K562 (cell line): ENCODE data around the gene BAHD1. TPM values are rescaled to one million over a fixed set of nuclear protein-coding genes. Genes with fewer than 3 reads are reported as not detected.
A peak's percentile ranks its signal among the peaks of the same experiment; 100 is the strongest.

Experiments used
- ATAC-seq: fragments of 200-7000 bp; cut with Tn5 transposase; 3 replicates; pipeline ENCODE4 v1.9.1; 2020; ENCODE audit warnings: moderate library complexity
- BruUV-seq: library from RNA; stranded (reverse); fragments of 400-500 nt; replicated peaks from 2 replicates; lab custom pipeline; 2021; lab: Mats Ljungman, UMichigan
- CTCF ChIA-PET: fragments of 300-600 bp; formaldehyde crosslinking; extraction: SDS; loops from one replicate; lab custom pipeline; 2021; ENCODE audit warnings: low intra/inter-chr PET ratio; lab: Yijun Ruan, JAX
- POLR2A ChIA-PET: fragments of 300-600, 350-650 bp; sonication (Branson Sonifier 250); formaldehyde crosslinking; extraction: SDS; loops from one replicate; lab custom pipeline; 2021; ENCODE audit warnings: antibody characterized with exemption, inconsistent platforms; lab: Yijun Ruan, JAX
- DNase-seq, 4 experiments: peaks; one replicate each; pipeline versions ENCODE4 v3.0.0 to v3.0.0-alpha.2; 2011 to 2018; ENCODE audit warnings: low spot score in 3 of 4, mixed read lengths in 3 of 4; ENCODE audit errors: extremely low read depth in 1 of 4
- FAIRE-seq: peaks from 2 replicates; lab custom pipeline; 2011; peaks lifted over from hg19 to GRCh38; lab: Jason Lieb, UNC
- H2AFZ ChIP-seq: 2 replicates; pipeline ENCODE4 v1.6.0; 2011; ENCODE audit warnings: low read depth, low read length, control low read depth, inconsistent platforms
- H3K27ac ChIP-seq: fragments of 200-600 bp; 3 replicates; pipeline ENCODE4 v1.8.0; 2011; ENCODE audit warnings: low read depth, mild to moderate bottlenecking, control low read depth, inconsistent platforms, low read length, moderate library complexity, mixed read lengths; ENCODE audit errors: extremely low read depth
- H3K27me3 ChIP-seq, 2 experiments: fragments of 300-600 bp in 1 of 2; 2 replicates in 1 of 2; 3 replicates in 1 of 2; pipeline versions ENCODE4 v1.6.0 to v1.8.0; 2011; ENCODE audit warnings: inconsistent platforms in 2 of 2, low read length in 2 of 2, mild to moderate bottlenecking in 1 of 2, mixed read lengths in 1 of 2, moderate library complexity in 1 of 2; ENCODE audit not compliant: control insufficient read depth in 2 of 2, insufficient read depth in 2 of 2
- H3K36me3 ChIP-seq: fragments of 300-600 bp; 3 replicates; pipeline ENCODE4 v1.8.0; 2011; ENCODE audit warnings: mild to moderate bottlenecking, low read length, inconsistent platforms; ENCODE audit not compliant: control insufficient read depth, insufficient read depth
- H3K4me1 ChIP-seq, 2 experiments: fragments of 200-600 bp in 1 of 2; replicated peaks in 1 of 2; 2 replicates in 1 of 2; 3 replicates in 1 of 2; pipeline versions ENCODE4 v1.5.1 to v1.8.0; 2011; ENCODE audit warnings: inconsistent platforms in 2 of 2, low read length in 2 of 2, mild to moderate bottlenecking in 1 of 2, mixed read lengths in 1 of 2, moderate library complexity in 1 of 2; ENCODE audit not compliant: control insufficient read depth in 2 of 2, insufficient read depth in 2 of 2
- H3K4me2 ChIP-seq: 2 replicates; pipeline ENCODE4 v1.6.1; 2011; ENCODE audit warnings: low read length, control low read depth, inconsistent platforms, mixed read lengths; ENCODE audit not compliant: insufficient read depth
- H3K4me3 ChIP-seq: fragments of 200-600 bp; sonication (generic), shearing (Covaris generic); 2 replicates; pipeline ENCODE4 v1.5.1; 2016; ENCODE audit warnings: control low read depth, inconsistent platforms
- H3K79me2 ChIP-seq: fragments of 200-600 bp; 3 replicates; pipeline ENCODE4 v1.8.0; 2011; ENCODE audit warnings: low read length, inconsistent platforms; ENCODE audit not compliant: control insufficient read depth, insufficient read depth
- H3K9ac ChIP-seq, 2 experiments: 2 replicates each; pipeline versions ENCODE4 v1.6.0 to v1.6.1; 2011; ENCODE audit warnings: low read depth in 2 of 2, low read length in 2 of 2, control low read depth in 1 of 2, inconsistent platforms in 1 of 2, mild to moderate bottlenecking in 1 of 2, mixed read lengths in 1 of 2; ENCODE audit not compliant: insufficient read depth in 1 of 2
- H3K9me1 ChIP-seq: one replicate; pipeline ENCODE4 v1.6.0; 2011; ENCODE audit warnings: inconsistent platforms, mild to moderate bottlenecking, low read length, moderate library complexity; ENCODE audit not compliant: control insufficient read depth, insufficient read depth
- H3K9me3 ChIP-seq: replicated peaks from 2 replicates; pipeline ENCODE4 v1.5.1; 2011; ENCODE audit warnings: low read depth, low read length, inconsistent platforms; ENCODE audit not compliant: control insufficient read depth, insufficient read depth
- H4K20me1 ChIP-seq: replicated peaks from 2 replicates; pipeline ENCODE4 v1.6.1; 2011; ENCODE audit warnings: low read length, inconsistent platforms, mixed read lengths; ENCODE audit not compliant: control insufficient read depth, insufficient read depth
- HDAC1 ChIP-seq, 2 experiments: fragments of 450-650 bp; IDR thresholded peaks; 2 replicates each; pipeline ENCODE4 v1.6.1; 2016 to 2017; ENCODE audit warnings: inconsistent platforms in 1 of 2, mild to moderate bottlenecking in 1 of 2, moderate library complexity in 1 of 2
- HLTF ChIP-seq: fragments of 450-650 bp; IDR thresholded peaks from 2 replicates; pipeline ENCODE4 v1.6.1; 2016
- HNRNPH1 ChIP-seq: fragments of 200-400 bp; formaldehyde crosslinking; optimal IDR thresholded peaks from 2 replicates; pipeline ENCODE3; 2017; ENCODE audit warnings: low read depth, mild to moderate bottlenecking, low read length, moderate library complexity
- MIER1 ChIP-seq: fragments of 450-650 bp; IDR thresholded peaks from 2 replicates; pipeline ENCODE4 v1.6.1; 2016; ENCODE audit warnings: antibody characterized with exemption, mild to moderate bottlenecking, low read depth
- NFE2L1 ChIP-seq: fragments of 450-650 bp; IDR thresholded peaks from 2 replicates; pipeline ENCODE4 v1.6.1; 2016; ENCODE audit warnings: missing genetic modification characterization, low read depth, mild to moderate bottlenecking, missing compliant biosample characterization, moderate library complexity, borderline replicate concordance
- PBX2 ChIP-seq, 2 experiments: IDR thresholded peaks in 1 of 2; conservative IDR thresholded peaks in 1 of 2; 2 replicates each; pipeline ENCODE4 v1.6.1; 2016; ENCODE audit warnings: low read depth in 2 of 2, mild to moderate bottlenecking in 1 of 2, missing compliant biosample characterization in 1 of 2, missing genetic modification characterization in 1 of 2, moderate library complexity in 1 of 2
- TGIF2 ChIP-seq: sonication (generic); formaldehyde crosslinking; IDR thresholded peaks from 2 replicates; pipeline ENCODE4 v1.8.1; 2022; ENCODE audit warnings: mild to moderate bottlenecking, missing genetic modification reagents, moderate library complexity
- ZBTB17 ChIP-seq: fragments of 450-650 bp; formaldehyde crosslinking; IDR thresholded peaks from 2 replicates; pipeline ENCODE4 v1.4.0; 2020; ENCODE audit warnings: mild to moderate bottlenecking
- ZNF668 ChIP-seq: fragments of 250-450 bp; sonication (Bioruptor Pico); IDR thresholded peaks from 2 replicates; pipeline ENCODE4 v1.8.0; 2022; ENCODE audit warnings: mild to moderate bottlenecking, inconsistent platforms
- WGBS: fragments of 100-300 bp; shearing (Covaris generic); methylation state at CpG from one replicate; pipeline ENCODE4 v1.1.6; 2016; ENCODE audit warnings: low coverage, mixed read lengths; ENCODE audit not compliant: insufficient coverage; ENCODE audit errors: missing lambda C conversion rate; 5-methylcytosine and 5-hydroxymethylcytosine counted together
- in situ Hi-C: fragments of 300-500 bp; cut with MboI; formaldehyde crosslinking; loops from 4 replicates; pipeline ENCODE4 v1.15.0; 2018; ENCODE audit warnings: inconsistent platforms, mixed read lengths
- intact Hi-C: fragments of 100-400 bp; cut with micrococcal nuclease; formaldehyde crosslinking; loops from 2 replicates; pipeline ENCODE4 v1.14.2; 2022
- polyA plus RNA-seq, 8 experiments: library from polyadenylated mRNA; depleted of rRNA in 4 of 8; stranded (reverse) in 5 of 8; unstranded in 3 of 8; fragments of >200 nt; fragmentation: Nextera tagmentation in 2 of 8; fragmentation: Illumina TruSeq in 1 of 8; extraction: Ambion mirVana in 2 of 8; extraction: Trizol in 1 of 8; gene quantifications; 2 replicates each; pipeline versions ENCODE4 v1.2.1 to v1.2.3, GENCODE V29; 2011 to 2014; ENCODE audit warnings: inconsistent platforms in 1 of 8, missing spikeins in 1 of 8
- total RNA-seq, 7 experiments: library from RNA; depleted of rRNA in 6 of 7; stranded (reverse); fragments of >200 nt in 6 of 7; fragmentation: Illumina TruSeq in 2 of 7; extraction: Trizol in 2 of 7; gene quantifications; 2 replicates each; pipeline versions ENCODE4 v1.2.1 to v1.2.3, GENCODE V29; 2011 to 2021; ENCODE audit warnings: low replicate concordance in 1 of 7
- TF ChIP-seq, protein P1 (sequence below): fragments of 450-650 bp; IDR thresholded peaks from 2 replicates; pipeline ENCODE4 v1.6.1; 2016; ENCODE audit warnings: mild to moderate bottlenecking
- TF ChIP-seq, protein P2 (sequence below): fragments of 450-650 bp; IDR thresholded peaks from 2 replicates; pipeline ENCODE4 v1.6.1; 2016; ENCODE audit warnings: low read depth, mild to moderate bottlenecking, moderate library complexity
- TF ChIP-seq, protein P3 (sequence below): fragments of 450-650 bp; IDR thresholded peaks from 2 replicates; pipeline ENCODE4 v1.6.1; 2018; ENCODE audit not compliant: partially characterized antibody

The BAHD1 gene
- total and polyA plus RNA-seq, 9 of the 15 experiments (the other 6 are each of a cell fraction or from before 2014, with no cell fraction given), result 0.55 to 38.5 (median 11.5) TPM

DNA sequence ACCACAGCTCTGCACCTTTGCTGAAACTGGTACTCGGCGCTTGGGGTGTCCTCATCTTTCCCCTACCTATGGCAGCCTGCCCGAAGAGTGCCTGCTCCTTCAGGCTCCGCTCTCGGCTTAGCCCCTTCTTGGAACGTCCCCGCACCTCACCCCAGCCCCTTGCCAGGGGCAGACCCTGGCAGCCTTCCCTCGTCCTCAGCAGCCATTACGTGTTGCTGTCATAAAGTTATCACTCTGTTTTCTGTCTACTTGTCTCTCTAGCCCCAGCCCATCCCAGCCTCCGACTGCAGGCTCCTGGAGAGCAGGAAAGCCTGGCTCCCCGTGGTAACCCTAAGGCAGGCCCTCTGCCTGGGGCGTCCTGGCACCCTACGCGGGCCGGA, 5.1 kb upstream of the BAHD1 start:
- CTCF ChIA-PET, result no interaction called here
- intact Hi-C loops, result no loop called here
- TF ChIP-seq HLTF, result no peak
- TF ChIP-seq, protein P1, sequence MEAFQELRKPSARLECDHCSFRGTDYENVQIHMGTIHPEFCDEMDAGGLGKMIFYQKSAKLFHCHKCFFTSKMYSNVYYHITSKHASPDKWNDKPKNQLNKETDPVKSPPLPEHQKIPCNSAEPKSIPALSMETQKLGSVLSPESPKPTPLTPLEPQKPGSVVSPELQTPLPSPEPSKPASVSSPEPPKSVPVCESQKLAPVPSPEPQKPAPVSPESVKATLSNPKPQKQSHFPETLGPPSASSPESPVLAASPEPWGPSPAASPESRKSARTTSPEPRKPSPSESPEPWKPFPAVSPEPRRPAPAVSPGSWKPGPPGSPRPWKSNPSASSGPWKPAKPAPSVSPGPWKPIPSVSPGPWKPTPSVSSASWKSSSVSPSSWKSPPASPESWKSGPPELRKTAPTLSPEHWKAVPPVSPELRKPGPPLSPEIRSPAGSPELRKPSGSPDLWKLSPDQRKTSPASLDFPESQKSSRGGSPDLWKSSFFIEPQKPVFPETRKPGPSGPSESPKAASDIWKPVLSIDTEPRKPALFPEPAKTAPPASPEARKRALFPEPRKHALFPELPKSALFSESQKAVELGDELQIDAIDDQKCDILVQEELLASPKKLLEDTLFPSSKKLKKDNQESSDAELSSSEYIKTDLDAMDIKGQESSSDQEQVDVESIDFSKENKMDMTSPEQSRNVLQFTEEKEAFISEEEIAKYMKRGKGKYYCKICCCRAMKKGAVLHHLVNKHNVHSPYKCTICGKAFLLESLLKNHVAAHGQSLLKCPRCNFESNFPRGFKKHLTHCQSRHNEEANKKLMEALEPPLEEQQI, result no peak
- TF ChIP-seq, protein P2, sequence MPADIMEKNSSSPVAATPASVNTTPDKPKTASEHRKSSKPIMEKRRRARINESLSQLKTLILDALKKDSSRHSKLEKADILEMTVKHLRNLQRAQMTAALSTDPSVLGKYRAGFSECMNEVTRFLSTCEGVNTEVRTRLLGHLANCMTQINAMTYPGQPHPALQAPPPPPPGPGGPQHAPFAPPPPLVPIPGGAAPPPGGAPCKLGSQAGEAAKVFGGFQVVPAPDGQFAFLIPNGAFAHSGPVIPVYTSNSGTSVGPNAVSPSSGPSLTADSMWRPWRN, result no peak
- no peak for TF ChIP-seq ZBTB17
- TF ChIP-seq HDAC1 (IDR thresholded peaks at IDR 0.05), result no peak
- TF ChIP-seq HNRNPH1, result no peak
- no peak for TF ChIP-seq NFE2L1 (tag)
- no peak for TF ChIP-seq MIER1
- no peak for TF ChIP-seq TGIF2 (CRISPR knock-in tag)
- TF ChIP-seq, protein P3, sequence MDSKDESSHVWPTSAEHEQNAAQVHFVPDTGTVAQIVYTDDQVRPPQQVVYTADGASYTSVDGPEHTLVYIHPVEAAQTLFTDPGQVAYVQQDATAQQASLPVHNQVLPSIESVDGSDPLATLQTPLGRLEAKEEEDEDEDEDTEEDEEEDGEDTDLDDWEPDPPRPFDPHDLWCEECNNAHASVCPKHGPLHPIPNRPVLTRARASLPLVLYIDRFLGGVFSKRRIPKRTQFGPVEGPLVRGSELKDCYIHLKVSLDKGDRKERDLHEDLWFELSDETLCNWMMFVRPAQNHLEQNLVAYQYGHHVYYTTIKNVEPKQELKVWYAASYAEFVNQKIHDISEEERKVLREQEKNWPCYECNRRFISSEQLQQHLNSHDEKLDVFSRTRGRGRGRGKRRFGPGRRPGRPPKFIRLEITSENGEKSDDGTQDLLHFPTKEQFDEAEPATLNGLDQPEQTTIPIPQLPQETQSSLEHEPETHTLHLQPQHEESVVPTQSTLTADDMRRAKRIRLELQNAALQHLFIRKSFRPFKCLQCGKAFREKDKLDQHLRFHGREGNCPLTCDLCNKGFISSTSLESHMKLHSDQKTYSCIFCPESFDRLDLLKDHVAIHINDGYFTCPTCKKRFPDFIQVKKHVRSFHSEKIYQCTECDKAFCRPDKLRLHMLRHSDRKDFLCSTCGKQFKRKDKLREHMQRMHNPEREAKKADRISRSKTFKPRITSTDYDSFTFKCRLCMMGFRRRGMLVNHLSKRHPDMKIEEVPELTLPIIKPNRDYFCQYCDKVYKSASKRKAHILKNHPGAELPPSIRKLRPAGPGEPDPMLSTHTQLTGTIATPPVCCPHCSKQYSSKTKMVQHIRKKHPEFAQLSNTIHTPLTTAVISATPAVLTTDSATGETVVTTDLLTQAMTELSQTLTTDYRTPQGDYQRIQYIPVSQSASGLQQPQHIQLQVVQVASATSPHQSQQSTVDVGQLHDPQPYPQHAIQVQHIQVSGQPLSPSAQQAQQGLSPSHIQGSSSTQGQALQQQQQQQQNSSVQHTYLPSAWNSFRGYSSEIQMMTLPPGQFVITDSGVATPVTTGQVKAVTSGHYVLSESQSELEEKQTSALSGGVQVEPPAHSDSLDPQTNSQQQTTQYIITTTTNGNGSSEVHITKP, result no peak
- TF ChIP-seq ZNF668 (CRISPR knock-in tag), result no peak
- no peak for TF ChIP-seq PBX2 (CRISPR knock-in tag; IDR thresholded peaks at IDR 0.05; ENCODE audit: low read depth)
- no peak for TF ChIP-seq PBX2 (tag; conservative IDR thresholded peaks at IDR 0.05; ENCODE audit: low read depth)

More for the DNA sequence above, 5.1 kb upstream of the BAHD1 start:
- Histone ChIP-seq H3K4me2 (no peak overlapping the region), H3K79me2 (peaks cover 25% of the 10 kb centered on the region; the same call in 2 of the 3 replicates), H3K27ac (peak overlapping the region; percentile 78; the same call in 1 of the 3 replicates), H4K20me1 (no peaks in the 10 kb centered on the region), H3K36me3 (no peaks in the 10 kb centered on the region), H3K27me3 (no peaks in the 10 kb centered on the region), H2AFZ (peak overlapping the region; percentile 95), H3K4me1 (peaks cover 46 to 51% of the 10 kb centered on the region in 2 experiments), H3K4me3 (no peak overlapping the region), H3K9me1 (no peaks in the 10 kb centered on the region), H3K9ac (peak overlapping the region; percentile 70 to 74; a peak in 2 of 4 replicates), H3K9me3 (no peaks in the 10 kb centered on the region)
- no peak for ATAC-seq
- POLR2A ChIA-PET, result interaction anchor here (2.7 kb wide), 1 partner anchor 10 kb away, joined by 16 read pairs; no protein-coding TSS in a partner anchor
- no peak for FAIRE-seq
- WGBS, result 70% methylated on average over 14 of the region's 15 CpGs
- DNase-seq, result no peak
- in situ Hi-C loops, result no loop called here
- no TSS peak for BruUV-seq
